Measurements from ENCODE around the gene CATSPER3.

CATSPER3 gene

DNA sequence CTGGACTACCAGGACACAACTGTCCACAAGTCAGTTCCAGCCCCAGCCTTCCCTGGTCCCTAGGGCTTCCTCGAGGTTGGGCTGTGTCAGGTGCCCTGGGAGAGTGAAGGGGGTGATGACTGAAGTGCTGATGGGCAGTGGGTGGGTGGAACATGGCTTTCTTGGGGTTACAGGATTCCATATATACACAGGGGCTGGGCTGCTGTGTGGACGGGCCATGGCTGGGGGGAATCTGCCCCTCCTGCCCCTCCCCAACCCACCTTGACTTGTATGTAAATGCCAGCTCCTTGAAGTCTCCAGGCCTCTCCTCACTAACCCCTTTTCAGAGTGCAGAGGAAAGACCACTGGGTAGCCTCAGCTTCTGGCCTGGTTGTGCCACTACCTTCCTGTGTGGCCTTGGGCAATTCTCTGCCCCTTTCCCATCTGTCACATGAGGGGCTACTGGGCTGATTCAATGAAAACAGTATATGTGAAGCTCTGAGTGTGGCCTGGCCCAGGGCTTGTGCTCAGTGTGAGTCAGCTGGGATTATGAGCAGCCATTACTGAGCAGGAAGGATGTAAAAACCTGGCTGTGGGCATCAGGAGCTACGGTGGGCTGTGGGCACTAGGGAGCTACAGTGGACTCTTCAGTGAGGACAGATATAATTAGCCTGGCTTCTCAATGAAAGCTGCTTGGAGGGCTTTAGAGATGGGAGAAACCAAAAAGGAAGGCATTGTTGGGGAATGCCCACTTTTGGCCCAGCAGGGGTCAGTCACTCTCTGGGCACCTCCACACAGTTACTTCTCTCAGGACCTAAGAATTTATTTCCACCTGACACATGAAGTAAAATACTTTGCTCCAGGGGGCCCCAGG lies 43.0 kb downstream of the CATSPER3 start:
- no peak for DNase-seq (ENCODE audit: low read depth in 2 of 3, low spot score in 1 of 3)

DNA sequence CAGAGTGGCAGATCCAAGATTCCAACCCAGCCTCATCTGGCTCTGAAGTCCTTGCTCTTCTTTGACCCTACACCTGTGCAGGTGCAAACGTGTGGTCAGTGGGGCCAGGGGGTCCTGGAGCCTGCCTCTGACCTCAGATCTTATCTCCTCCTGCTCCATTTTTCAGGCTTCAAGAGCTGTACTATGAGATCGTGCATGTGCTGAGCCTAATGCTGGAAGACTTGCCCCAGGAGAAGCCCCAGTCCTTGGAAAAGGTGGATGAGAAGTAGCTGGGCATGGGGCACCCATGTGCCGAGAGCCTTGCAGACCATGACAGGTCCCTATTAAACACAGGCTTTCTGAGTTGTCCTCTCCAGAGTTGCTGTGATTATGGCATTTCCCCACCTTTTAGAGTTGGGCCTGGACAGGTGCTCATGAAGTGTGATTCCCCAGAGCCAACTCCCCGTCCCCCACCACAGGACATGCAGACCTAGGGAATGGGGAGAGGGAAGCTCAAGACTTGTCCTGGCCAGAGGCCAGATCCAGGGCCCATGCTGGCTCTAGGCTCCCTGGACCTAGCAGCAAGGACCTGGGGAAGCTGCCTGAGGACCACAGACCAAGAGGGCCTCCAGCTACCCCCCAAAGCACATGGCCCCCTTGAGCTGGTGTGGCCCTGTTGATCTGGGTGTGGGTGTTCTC lies 43.8 kb downstream of the CATSPER3 start:
- no peak for DNase-seq (ENCODE audit: low read depth in 2 of 3, low spot score in 1 of 3)

DNA sequence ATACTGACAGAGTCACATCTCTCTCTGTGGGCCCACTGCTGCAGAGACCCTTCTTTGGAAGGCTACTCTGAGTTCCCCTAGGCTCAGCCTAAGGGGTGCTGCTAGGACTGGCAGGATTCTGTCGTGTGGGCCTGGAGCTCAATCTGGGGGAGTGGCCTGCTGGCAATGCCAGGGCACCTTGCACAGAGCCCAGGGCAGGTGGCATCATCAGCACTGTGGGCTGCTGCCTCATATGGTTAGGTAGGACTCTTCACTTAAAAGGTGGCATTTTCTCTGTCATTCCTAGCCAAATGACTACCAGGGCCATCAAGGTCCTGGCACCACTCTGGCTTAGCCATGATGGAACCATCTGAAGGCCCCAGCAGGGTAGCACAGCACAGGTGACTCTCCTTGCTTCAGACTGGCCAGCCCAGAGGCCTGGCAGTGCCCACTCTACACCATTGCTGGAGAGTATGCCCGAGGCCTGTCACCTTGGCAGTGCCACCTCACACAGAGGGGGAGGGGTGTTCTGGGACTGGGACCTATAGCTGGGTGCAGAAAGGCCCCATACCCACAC lies 44.4 kb downstream of the CATSPER3 start:
- no peak for DNase-seq (ENCODE audit: low read depth in 2 of 3, low spot score in 1 of 3)

GRCh38 chr5:135012951-135013391 lies 45.3 kb downstream of the CATSPER3 start:
- no peak for DNase-seq (ENCODE audit: low read depth in 2 of 3, low spot score in 1 of 3)

- DNase-seq (ENCODE audit: low read depth in 2 of 3, low spot score in 1 of 3), result no peak
These were observed 45.7 kb downstream of the CATSPER3 start for GRCh38 chr5:135013445-135013844.

GRCh38 chr5:135013947-135014570 lies 46.4 kb downstream of the CATSPER3 start:
- no peak for DNase-seq (ENCODE audit: low read depth in 2 of 3, low spot score in 1 of 3)

DNA sequence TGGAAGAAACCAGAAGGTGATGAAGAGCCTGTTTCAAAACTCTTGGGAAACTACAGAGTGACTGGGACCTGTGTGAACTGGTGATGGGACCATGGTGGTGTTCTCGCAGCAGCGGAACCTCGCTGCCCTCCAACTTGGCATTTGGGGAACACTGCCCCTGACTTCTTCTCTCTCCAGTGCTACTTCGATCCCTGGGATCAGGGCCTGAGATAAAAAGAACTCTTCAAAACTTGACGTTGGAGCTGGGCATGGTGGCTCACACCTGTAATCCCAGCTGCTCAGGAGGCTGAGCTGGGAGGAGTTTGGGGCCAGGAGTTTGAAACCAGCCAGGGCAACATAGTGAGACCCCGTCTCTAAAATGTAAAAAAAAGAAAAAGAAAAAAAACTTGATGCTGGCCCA lies 48.2 kb downstream of the CATSPER3 start:
- no peak for DNase-seq (ENCODE audit: low read depth in 2 of 3, low spot score in 1 of 3)

DNA sequence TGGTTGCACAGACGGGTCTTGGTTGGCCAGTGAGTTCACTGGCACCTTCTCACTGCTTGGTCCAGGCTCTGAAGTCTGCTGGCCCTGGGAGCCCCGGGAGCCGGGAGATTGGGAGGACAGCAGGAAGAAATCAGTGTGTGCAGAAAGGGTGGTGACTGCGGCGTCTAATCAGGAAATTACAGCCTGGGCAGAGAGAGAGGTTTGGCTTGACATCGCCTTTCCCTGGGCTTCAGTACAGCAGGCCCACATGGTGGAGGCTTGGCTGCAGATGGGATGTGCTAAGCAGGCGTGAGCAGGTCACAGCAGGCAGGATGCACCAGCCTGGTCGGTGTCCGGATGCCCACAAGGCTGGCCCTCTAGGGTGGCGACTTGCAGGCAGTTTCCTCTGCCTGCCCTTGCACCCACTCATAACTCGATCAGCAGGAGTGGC lies 49.2 kb downstream of the CATSPER3 start:
- DNase-seq (ENCODE audit: low read depth in 2 of 3, low spot score in 1 of 3), result no peak

- no peak for DNase-seq (ENCODE audit: low read depth in 2 of 3, low spot score in 1 of 3)
These were observed 50.8 kb downstream of the CATSPER3 start for GRCh38 chr5:135018457-135018856.

DNA sequence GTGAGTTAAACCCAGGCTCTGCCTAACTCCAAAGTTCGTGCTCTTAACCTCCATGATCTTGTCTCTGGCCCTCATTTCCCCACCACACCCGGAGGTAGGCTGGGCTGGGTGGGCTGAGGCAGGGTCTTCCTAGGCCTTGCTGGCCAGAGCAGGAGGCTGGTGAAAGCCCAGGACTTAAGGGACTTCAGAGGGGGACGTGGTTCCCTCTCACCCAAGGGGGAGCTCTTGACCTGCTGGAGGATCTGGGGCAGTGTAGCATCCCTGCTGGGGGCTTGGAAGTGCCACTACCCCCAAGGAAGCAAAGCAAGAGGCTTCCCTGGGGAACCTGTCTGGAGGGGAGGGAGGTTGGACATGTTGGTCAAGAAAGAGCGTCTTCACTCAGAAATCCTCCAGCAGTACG lies 51.6 kb downstream of the CATSPER3 start:
- no peak for DNase-seq (ENCODE audit: low read depth in 2 of 3, low spot score in 1 of 3)

- no peak for DNase-seq (ENCODE audit: low read depth in 2 of 3, low spot score in 1 of 3)
These were observed 52.6 kb downstream of the CATSPER3 start for GRCh38 chr5:135020111-135020895.

- DNase-seq (ENCODE audit: low read depth in 2 of 3, low spot score in 1 of 3), result no peak
These were observed 57.4 kb downstream of the CATSPER3 start for GRCh38 chr5:135024956-135025729.

GRCh38 chr5:135025730-135026644 lies 58.3 kb downstream of the CATSPER3 start:
- no peak for DNase-seq (ENCODE audit: low read depth in 2 of 3, low spot score in 1 of 3)

- no peak for DNase-seq (ENCODE audit: low read depth in 2 of 3, low spot score in 1 of 3)
These were observed 59.0 kb downstream of the CATSPER3 start for GRCh38 chr5:135026645-135027265.

DNA sequence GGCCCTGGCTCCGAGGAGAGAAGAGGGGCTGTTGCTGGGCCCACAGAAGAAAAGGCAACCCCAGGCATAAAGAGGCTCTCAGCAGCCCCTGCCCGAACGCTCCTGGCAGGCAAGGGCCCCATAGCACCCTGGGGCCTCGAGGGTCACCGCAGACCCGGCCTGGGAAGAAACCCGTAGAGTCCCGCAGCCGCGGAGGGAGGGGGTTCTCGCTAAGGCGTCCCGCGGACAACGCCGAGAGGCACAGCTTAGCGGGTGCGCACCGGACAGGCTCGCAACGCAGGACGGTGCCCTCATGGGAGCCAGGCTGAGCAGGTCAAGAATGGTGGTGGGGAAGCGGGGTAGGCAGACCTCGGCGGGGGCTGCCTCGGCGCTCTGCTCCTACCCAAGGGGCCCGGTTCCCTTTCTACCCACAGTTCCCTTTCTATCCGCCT lies 59.6 kb downstream of the CATSPER3 start:
- DNase-seq (ENCODE audit: low read depth in 2 of 3, low spot score in 1 of 3), result no peak

DNA sequence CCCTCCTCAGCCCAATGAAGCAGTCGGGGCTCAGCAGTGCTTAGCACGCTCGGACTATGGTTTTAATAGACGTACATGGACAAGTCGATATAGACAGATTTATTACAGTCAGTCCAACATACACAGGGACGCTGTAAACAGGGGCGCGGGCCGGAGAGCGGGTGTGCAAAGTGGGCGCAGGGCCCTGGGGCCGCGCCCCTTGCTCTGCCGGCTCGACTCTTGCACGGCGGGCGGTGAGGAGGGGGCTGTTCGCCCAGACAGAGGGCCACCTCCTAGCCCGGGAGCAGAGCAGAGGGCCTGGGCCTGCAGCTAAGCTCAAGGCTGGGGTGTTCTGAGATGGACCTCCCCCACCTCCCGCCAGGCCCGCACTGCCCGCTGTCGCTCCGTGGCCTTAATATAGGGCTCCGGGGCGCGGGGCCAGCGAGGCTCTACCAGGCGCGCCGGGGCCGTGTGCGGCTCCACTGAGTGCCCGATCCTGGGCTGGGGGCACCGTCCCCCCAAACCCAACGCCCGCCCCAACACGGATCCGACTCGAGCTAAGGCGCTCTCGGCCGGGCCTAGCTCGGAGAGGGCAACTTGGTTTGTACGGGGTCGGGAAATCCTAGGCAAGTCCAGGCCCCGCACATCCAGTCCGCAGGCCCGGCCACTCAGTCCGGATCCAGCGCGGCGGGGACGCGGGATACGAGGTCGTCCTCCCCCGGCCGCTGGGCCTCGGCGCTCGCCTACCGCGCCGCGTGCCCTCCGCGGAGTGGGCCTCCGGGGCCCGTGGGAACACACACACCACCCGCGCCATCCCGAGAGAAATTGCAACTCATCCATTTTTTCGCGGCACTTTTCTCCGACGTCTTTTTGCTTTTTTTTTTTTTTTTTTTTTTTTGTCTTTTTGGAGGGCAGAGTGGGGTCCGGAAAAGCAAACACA lies 60.2 kb downstream of the CATSPER3 start:
- DNase-seq (ENCODE audit: low read depth in 2 of 3, low spot score in 1 of 3), result no peak

GRCh38 chr5:135028791-135029476 lies 61.2 kb downstream of the CATSPER3 start:
- DNase-seq (ENCODE audit: low read depth in 2 of 3, low spot score in 1 of 3), result no peak
